ENCODE measurements around the gene TCF23.

TCF23 gene

GRCh38 chr2:27147935-27148334 lies 869 bp upstream of the TCF23 start:
- H3K36me3 ChIP-seq (ENCODE audit: control insufficient read depth in 2 of 2, insufficient read depth in 1 of 2, low read length in 2 of 2) = no peaks in the 10 kb centered on the region
- no peak overlapping the region for H3K27ac ChIP-seq (ENCODE audit: extremely low read depth, low read depth, low read length)
- H3K4me3 ChIP-seq (ENCODE audit: low read depth, low read length) = no peak overlapping the region
- POLR2A ChIA-PET = no interaction called here
- TF ChIP-seq ZNF658 (tag by site-specific recombination; IDR thresholded peaks at IDR 0.05) = no peak
- TF ChIP-seq ZNF501 (tag by site-specific recombination; IDR thresholded peaks at IDR 0.05) = no peak
- TF ChIP-seq ZNF391 (tag by site-specific recombination; IDR thresholded peaks at IDR 0.05; ENCODE audit: borderline replicate concordance, low read depth) = no peak
- no peaks in the 10 kb centered on the region for H3K9me3 ChIP-seq (ENCODE audit: control insufficient read depth, insufficient read depth, low read depth, low read length)
- no peaks in the 10 kb centered on the region for H3K4me1 ChIP-seq (ENCODE audit: control insufficient read depth, insufficient read depth, low read length)
- CTCF ChIA-PET = interaction anchor here (1.4 kb wide), 1 partner anchor 22 kb away, joined by 4 read pairs; no protein-coding TSS in a partner anchor

- no peak for TF ChIP-seq KLF17 (tag by site-specific recombination; IDR thresholded peaks at IDR 0.05)
- Histone ChIP-seq H3K27ac (ENCODE audit: extremely low read depth, low read depth, low read length) (no peak overlapping the region), H3K4me3 (ENCODE audit: low read depth, low read length) (no peak overlapping the region), H3K9me3 (ENCODE audit: control insufficient read depth, insufficient read depth, low read depth, low read length) (no peaks in the 10 kb centered on the region), H3K4me1 (ENCODE audit: control insufficient read depth, insufficient read depth, low read length) (no peaks in the 10 kb centered on the region), H3K36me3 (ENCODE audit: control insufficient read depth in 2 of 2, insufficient read depth in 1 of 2, low read length in 2 of 2) (no peaks in the 10 kb centered on the region)
- ChIA-PET POLR2A (no interaction called here), CTCF (interaction anchor here (1.4 kb wide), 1 partner anchor 20 kb away, joined by 4 read pairs; no protein-coding TSS in a partner anchor)
Measured at GRCh38 chr2:27149570-27150405, 984 bp downstream of the TCF23 start.

- CTCF ChIA-PET = interaction anchor here (0.9 to 1.5 kb wide), 2 partner anchors 19 to 41 kb away, joined by 3 to 5 read pairs; no protein-coding TSS in a partner anchor
- Histone ChIP-seq H3K4me3 (ENCODE audit: low read depth, low read length) (no peak overlapping the region), H3K36me3 (ENCODE audit: control insufficient read depth in 2 of 2, insufficient read depth in 1 of 2, low read length in 2 of 2) (no peaks in the 10 kb centered on the region), H3K9me3 (ENCODE audit: control insufficient read depth, insufficient read depth, low read depth, low read length) (no peaks in the 10 kb centered on the region), H3K4me1 (ENCODE audit: control insufficient read depth, insufficient read depth, low read length) (no peaks in the 10 kb centered on the region), H3K27ac (ENCODE audit: extremely low read depth, low read depth, low read length) (no peak overlapping the region)
- POLR2A ChIA-PET = interaction anchor here (0.5 kb wide), 1 partner anchor 20 kb away, joined by 3 read pairs; no protein-coding TSS in a partner anchor
- TF ChIP-seq ZNF311 (tag by site-specific recombination; IDR thresholded peaks at IDR 0.05; ENCODE audit: borderline replicate concordance) (no peak), SCRT2 (tag by site-specific recombination; IDR thresholded peaks at IDR 0.05) (no peak), ZNF660 (tag by site-specific recombination; IDR thresholded peaks at IDR 0.05) (no peak), ZNF26 (tag by site-specific recombination; IDR thresholded peaks at IDR 0.05) (no peak), ZNF398 (tag by site-specific recombination; IDR thresholded peaks at IDR 0.05) (no peak), PRDM2 (tag by site-specific recombination; IDR thresholded peaks at IDR 0.05; ENCODE audit: borderline replicate concordance) (no peak), REST (tag by site-specific recombination; IDR thresholded peaks at IDR 0.05) (no peak), ZNF202 (tag by site-specific recombination; IDR thresholded peaks at IDR 0.05; ENCODE audit: borderline replicate concordance) (no peak), ZNF350 (tag by site-specific recombination; IDR thresholded peaks at IDR 0.05) (no peak), ZNF626 (tag by site-specific recombination; IDR thresholded peaks at IDR 0.05) (no peak)
Measured at GRCh38 chr2:27150639-27151230, 1.9 kb downstream of the TCF23 start.

Measured in HEK293 (cell line).